GM19240 (cell line): Measurements from ENCODE around the gene MOV10L1.

Source experiments
- DNase-seq: peaks from one replicate; pipeline ENCODE4 v3.0.0; 2011; ENCODE audit warnings: low spot score; ENCODE audit not compliant: insufficient read length

MOV10L1 gene

GRCh38 chr22:50104141-50104544 is 14.3 kb downstream of the MOV10L1 start:
- DNase-seq: no peak

- DNase-seq: no peak
Measured at GRCh38 chr22:50105208-50106100, 15.6 kb downstream of the MOV10L1 start.

DNA sequence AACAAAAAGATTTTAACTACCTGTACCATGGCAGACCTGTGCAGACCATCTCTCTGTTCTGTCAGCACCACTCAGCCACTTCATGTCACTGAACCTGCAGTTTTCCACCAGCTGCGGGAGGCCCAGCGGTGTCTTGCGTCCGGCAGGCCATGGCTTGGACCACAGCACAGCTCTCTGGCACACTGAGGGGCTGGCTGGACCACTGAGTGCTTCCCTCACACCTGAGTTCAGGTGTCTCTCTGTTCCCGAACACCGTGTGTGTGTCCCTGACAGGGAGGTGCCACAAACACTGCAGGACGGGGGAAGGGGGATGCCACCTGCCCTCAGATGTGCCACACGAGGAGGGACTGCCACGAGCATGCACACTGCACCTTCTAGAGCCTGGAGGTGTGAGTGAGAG is 17.7 kb downstream of the MOV10L1 start:
- DNase-seq: no peak

- no peak for DNase-seq
Measured at GRCh38 chr22:50111056-50111455, 21.2 kb downstream of the MOV10L1 start.

DNA sequence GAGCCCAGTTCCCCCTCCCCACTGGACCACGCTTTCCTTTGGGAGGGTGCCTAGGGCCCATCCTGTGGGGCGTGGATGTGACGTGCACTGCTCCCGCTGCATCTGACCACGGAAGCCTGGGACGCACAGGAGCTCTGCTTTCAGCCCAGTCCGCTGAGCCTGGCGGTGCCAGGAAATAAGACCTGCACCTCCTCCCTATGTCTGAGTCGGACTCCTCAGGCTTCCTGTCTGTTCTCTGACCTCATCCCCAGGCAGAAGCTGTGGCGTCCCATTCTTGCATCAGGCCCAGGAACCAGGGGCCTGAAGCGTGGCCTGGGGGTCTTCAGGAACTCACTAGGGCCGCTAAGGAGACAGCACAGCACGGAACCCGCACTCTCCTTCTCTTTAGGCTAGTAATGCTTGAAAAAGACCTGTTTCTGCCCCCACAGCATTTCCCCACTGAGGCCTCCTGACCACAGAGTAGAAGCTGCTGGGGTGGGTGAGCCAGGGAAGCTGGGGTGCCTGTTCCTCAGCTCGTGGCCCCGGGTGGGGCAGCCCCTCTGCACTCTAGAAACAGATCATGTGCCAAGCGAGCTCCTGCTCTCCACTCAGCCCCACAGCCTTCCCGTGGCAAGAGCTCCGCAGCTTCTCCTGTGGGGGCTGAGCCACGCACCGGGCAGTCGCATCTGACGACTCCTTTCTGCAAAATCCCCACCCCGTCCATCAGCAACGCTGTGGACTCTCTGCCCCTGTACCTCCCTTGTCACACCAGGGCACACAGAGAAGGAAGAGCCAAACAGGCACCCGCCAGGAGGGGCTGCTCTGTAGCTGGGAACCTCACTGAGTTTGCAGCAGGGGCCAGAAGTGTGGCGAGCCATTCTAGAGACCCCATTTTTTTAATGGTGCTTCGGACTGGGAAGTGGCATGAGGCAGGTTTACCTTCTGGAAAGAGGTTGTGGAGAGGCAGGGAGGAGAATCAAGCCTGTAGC is 22.6 kb downstream of the MOV10L1 start:
- no peak for DNase-seq

DNA sequence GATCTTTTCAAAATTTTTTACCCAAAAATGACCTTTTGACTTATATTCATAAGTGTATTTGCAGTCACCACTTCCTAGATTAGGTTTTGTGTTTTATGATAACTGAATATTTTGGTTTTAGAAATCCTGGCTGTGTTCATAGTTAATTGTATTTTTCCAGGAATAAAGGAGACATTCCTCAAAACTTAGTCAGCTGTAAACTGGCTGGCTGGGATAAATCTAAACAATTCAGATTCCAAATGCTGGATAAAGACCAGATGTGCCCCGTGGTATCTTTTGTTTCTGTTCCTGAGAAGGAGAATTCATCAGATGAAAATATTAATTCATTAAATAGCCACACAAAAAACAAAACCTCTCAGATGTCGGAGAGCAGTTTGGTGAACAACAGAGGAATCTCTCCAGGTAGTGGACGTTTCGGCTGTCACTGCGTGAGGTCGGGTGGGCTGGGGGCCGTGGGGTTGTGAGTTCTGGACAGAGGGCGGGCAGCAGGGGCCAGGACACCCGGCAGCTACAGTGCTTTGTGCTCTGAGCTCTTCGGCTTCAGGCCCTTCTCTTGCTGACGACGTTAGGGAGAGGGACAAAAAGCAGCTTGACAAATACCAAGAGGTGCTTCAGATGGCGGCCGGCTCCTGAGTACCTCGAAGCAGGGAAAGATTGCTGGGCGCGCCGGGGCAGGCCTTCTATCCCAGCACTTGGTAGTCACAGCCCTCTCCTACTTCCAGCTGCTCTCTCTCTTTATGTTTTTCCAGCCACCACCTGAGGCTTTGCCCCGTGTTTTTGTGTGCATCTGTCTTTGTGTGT is 24.6 kb downstream of the MOV10L1 start:
- no peak for DNase-seq

DNA sequence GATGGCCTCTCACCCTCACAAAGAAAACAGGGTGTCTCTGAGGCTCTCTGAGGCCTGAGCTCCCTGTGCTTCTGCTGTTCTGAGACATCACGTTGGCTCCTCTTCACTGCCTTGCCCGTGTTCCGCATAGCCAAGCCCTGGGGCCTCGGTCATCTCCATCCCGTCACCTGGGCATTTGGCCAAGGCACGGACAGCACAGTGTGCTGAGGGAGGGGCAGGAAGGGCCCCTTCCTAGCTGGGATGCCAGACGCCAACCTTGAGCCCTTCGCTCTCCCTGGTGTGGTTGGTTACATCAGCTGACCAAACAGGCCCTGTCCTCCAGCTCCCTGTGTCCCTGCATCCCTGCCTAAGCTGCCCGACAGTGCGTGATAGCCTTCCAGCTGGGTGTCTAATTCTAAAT is 25.9 kb downstream of the MOV10L1 start:
- no peak for DNase-seq

DNA sequence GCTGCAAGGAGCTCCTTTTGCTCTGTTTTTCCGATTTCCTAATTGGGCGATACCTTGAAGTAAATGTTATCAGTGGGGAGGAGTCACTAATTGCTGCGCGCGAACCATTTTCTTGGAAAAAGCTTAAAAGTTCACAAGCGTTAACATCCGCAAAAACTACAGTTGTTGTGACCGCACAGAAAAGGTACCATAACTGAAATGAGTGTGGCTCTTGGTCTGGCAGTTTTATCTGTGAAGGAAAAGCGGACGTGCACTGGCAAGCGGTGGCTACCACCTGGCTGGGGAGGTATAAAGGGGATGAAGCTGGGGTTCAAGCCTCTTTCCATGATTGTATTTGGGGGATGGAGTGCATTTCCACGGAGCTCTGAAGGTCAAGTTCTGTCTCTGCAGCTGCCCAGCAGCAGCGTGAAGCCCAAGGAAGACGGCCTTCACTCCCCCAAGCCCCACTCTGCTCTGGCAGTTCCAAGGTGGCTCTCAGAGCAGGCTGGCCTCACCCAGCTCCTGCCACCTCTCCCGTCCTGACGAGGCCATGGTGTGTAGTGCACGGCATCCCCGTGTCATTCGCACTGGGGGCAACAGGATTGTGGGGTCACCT is 27.5 kb downstream of the MOV10L1 start:
- DNase-seq: no peak

DNA sequence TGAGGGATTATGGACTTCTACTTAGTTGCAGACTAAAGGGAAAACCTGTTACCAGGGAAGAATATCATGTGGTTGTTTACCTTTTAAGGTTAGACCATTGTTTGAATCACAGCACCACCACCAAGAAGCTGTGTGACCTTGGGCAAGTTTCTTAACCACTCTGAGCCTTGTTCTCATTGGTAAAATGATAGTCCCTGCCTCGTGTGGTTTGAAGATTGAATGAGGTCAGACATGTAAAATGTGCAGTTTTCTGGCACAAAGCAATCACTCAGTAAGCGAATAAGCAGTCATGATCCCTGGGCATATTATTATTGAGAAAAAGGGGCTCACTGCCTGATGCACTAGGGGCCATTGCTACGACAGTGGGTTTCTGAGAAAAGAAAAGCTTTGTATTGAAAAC is 28.3 kb downstream of the MOV10L1 start:
- no peak for DNase-seq

DNA sequence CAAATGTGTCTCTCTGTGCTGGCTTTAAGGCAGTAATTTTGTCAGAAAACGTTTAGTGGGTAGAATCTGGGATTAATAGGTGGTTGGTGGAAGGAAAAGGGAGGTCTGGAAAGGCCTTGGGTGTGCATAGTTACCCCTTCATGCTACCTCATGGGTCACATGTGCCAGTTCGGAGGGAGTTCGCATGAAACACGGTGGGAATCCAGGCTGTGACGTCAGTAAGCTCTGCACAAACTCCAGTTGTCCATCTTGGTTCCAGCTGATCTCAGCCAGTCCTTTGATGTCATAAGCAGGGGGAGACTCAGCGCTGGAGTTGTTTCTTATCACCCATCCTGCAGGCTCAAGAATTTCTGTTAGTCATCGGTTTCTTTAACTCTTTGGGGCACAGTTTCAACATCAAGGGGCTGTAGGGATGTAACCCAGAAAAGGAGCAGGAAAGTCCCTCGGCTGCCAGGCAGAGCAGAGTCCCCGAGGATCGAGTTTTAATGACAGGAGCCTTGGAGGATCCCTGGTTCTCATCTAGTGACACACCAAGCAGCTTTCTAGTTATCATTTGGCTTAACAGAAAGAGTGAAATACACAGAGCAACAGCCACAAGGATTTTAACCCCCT is 28.9 kb downstream of the MOV10L1 start:
- DNase-seq: no peak

DNA sequence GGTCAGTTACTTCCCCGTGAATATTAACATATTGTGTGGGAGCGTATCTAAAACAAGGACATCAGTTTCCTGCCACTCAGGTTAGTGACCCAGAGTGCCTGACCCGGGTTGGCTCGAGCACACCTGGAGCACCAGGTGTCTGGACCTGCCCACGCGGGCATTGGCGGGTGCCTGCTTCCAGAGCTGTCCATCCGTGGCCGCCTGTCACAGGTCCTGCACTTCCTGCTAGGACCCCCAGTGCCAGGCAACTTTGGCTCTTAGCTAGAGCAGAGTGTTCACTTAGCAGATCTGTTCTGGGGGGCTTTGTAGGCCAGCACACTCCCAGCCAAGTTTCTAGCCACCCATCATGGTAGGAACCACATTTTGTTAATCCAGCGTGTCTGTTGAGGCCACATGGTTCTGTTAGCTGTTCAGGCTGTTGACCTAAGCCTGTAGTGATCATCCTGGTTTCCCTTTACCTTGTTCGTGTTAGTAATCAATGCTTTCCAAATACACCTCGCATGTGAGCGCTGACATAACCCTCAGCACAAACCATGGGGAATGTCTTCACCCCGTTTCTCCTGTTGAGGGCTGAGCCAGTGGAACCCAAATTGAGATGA is 29.5 kb downstream of the MOV10L1 start:
- DNase-seq: no peak

DNA sequence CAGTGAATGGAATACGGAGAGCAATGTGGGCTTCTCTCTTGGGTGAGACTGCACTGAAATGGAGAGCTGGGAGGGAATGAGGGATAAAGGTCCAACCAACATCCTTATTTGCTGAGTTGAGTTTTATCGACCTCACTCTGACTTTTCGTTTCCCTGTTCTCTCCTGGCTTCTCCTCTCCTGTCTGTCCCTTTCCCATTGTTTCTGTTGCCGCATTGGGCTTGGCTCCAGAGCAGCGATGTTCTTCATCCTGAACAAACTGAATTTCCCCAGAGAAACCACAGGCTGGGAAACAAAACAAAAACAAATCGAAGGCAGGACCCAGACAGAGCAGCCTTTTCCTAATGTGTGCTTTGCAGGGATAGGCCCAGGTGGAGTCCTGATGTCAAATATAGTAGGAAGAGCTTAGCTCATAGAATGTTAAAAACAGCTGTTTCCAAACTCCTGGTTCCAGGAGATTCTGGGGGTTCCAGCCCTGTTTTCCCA is 30.0 kb downstream of the MOV10L1 start:
- DNase-seq: no peak

GRCh38 chr22:50121202-50121740 is 31.5 kb downstream of the MOV10L1 start:
- DNase-seq: no peak

- no peak for DNase-seq
Measured at GRCh38 chr22:50123119-50123518, 33.3 kb downstream of the MOV10L1 start.

DNA sequence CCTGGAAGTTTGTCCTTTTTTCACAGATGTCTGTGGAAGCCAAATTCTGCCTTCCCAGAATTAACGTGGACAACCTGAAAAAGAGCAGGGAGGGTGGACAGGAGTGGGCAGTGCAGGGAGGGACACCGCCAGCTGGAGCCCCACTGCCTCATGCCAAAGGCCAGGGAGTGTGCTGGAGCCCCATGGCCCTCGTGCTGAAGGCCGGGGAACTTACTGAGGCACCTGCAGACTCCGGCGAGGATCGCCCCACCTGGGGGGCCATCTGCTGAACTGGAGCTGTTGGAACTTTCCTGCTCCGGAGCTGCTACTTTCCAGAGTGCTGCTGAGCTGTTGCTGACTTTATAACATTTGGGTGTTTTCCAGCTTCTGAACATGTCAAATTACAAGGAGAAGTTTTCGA is 35.2 kb downstream of the MOV10L1 start:
- DNase-seq: no peak

- DNase-seq: no peak
Measured at GRCh38 chr22:50129121-50129736, 39.4 kb downstream of the MOV10L1 start.

- DNase-seq: no peak
Measured at GRCh38 chr22:50131894-50132293, 42.1 kb downstream of the MOV10L1 start.

- DNase-seq: no peak
Measured at GRCh38 chr22:50134481-50134880, 44.7 kb downstream of the MOV10L1 start.

GRCh38 chr22:50136581-50137015 is 46.8 kb downstream of the MOV10L1 start:
- DNase-seq: no peak
